Measurements from ENCODE around the gene ARHGDIA. TPM values are rescaled to one million over a fixed set of nuclear protein-coding genes. Genes with fewer than 3 reads are reported as not detected.

The ARHGDIA gene
- polyA plus RNA-seq, 1 donor from 2014 or later = 16.1 TPM

- no peak for TF ChIP-seq EZH2 (IDR thresholded peaks at IDR 0.05; ENCODE audit: borderline replicate concordance, insufficient read depth, low read length, poor library complexity, severe bottlenecking)
- no peak for TF ChIP-seq MXI1 (conservative IDR thresholded peaks at IDR 0.05; ENCODE audit: poor library complexity, severe bottlenecking)
- no peak for TF ChIP-seq SMC3 (conservative IDR thresholded peaks at IDR 0.05; ENCODE audit: poor library complexity)
- no peak for TF ChIP-seq RAD21 (conservative IDR thresholded peaks at IDR 0.05)
- TF ChIP-seq REST (IDR thresholded peaks at IDR 0.05; ENCODE audit: borderline replicate concordance) = no peak
- no peak for TF ChIP-seq TAF1 (IDR thresholded peaks at IDR 0.05; ENCODE audit: low read depth)
- TF ChIP-seq CTCF (IDR thresholded peaks at IDR 0.05; ENCODE audit: poor library complexity, severe bottlenecking) = no peak
- no peak for TF ChIP-seq POLR2AphosphoS5 (IDR thresholded peaks at IDR 0.05)
- no peak for TF ChIP-seq EP300 (conservative IDR thresholded peaks at IDR 0.05; ENCODE audit: poor library complexity, severe bottlenecking)
- Histone ChIP-seq H4K20me1 (ENCODE audit: insufficient read depth) (no peaks in the 10 kb centered on the region), H3K9me3 (ENCODE audit: low read length) (no peaks in the 10 kb centered on the region), H3K9me2 (ENCODE audit: insufficient read depth, low read length) (no peaks in the 10 kb centered on the region), H3F3A (ENCODE audit: insufficient read depth, low read length, poor library complexity, severe bottlenecking) (no peaks in the 10 kb centered on the region), H3K4me3 (ENCODE audit: low read length) (no peak overlapping the region), H3K27ac (ENCODE audit: low read length) (no peak overlapping the region), H3K4me2 (ENCODE audit: low read length) (no peak overlapping the region), H2AFZ (ENCODE audit: low read depth, low read length) (no peak overlapping the region), H3K36me3 (ENCODE audit: insufficient read depth, low read length) (no peaks in the 10 kb centered on the region), H3K27me3 (ENCODE audit: insufficient read depth, low read depth, low read length) (no peaks in the 10 kb centered on the region), H3K9ac (ENCODE audit: low read length) (no peak overlapping the region), H3K79me2 (replicated peaks; ENCODE audit: insufficient read depth, low read length) (peaks cover 13% of the 10 kb centered on the region)
Measured at GRCh38 chr17:81915331-81915730, 44.2 kb upstream of the ARHGDIA start.

- TF ChIP-seq SMC3 (conservative IDR thresholded peaks at IDR 0.05; ENCODE audit: poor library complexity) (no peak), RAD21 (conservative IDR thresholded peaks at IDR 0.05) (no peak), MXI1 (conservative IDR thresholded peaks at IDR 0.05; ENCODE audit: poor library complexity, severe bottlenecking) (no peak), POLR2AphosphoS5 (IDR thresholded peaks at IDR 0.05) (no peak)
- H3K36me3 ChIP-seq (ENCODE audit: insufficient read depth, low read length) = no peaks in the 10 kb centered on the region
- no peak overlapping the region for H3K4me3 ChIP-seq (ENCODE audit: low read length)
- no peak overlapping the region for H3K4me2 ChIP-seq (ENCODE audit: low read length)
- H3K9me2 ChIP-seq (ENCODE audit: insufficient read depth, low read length) = no peaks in the 10 kb centered on the region
- no peaks in the 10 kb centered on the region for H3K9me3 ChIP-seq (ENCODE audit: low read length)
- H3K9ac ChIP-seq (ENCODE audit: low read length) = no peak overlapping the region
- peaks cover 13% of the 10 kb centered on the region for H3K79me2 ChIP-seq (replicated peaks; ENCODE audit: insufficient read depth, low read length)
- H3K27me3 ChIP-seq (ENCODE audit: insufficient read depth, low read depth, low read length) = no peaks in the 10 kb centered on the region
- no peaks in the 10 kb centered on the region for H3F3A ChIP-seq (ENCODE audit: insufficient read depth, low read length, poor library complexity, severe bottlenecking)
- H4K20me1 ChIP-seq (ENCODE audit: insufficient read depth) = no peaks in the 10 kb centered on the region
- H2AFZ ChIP-seq (ENCODE audit: low read depth, low read length) = no peak overlapping the region
- no peak overlapping the region for H3K27ac ChIP-seq (ENCODE audit: low read length)
Measured at GRCh38 chr17:81914103-81914850, 43.1 kb upstream of the ARHGDIA start.
